PC-3 (cell line): ENCODE measurements around the gene SLC27A4.

ENCODE experiments used
- EZH2 ChIP-seq: fragments of 300-600 bp; sonication (generic); IDR thresholded peaks from one replicate; pipeline ENCODE4 v1.6.1; 2017; ENCODE audit warnings: antibody characterized with exemption, mild to moderate bottlenecking, low read length; ENCODE audit not compliant: unreplicated experiment
- EZH2phosphoT487 ChIP-seq: fragments of 300-600 bp; sonication (generic); IDR thresholded peaks from 2 replicates; pipeline ENCODE4 v1.6.1; 2018; ENCODE audit warnings: mild to moderate bottlenecking, antibody characterized with exemption, low read length, borderline replicate concordance

DNA sequence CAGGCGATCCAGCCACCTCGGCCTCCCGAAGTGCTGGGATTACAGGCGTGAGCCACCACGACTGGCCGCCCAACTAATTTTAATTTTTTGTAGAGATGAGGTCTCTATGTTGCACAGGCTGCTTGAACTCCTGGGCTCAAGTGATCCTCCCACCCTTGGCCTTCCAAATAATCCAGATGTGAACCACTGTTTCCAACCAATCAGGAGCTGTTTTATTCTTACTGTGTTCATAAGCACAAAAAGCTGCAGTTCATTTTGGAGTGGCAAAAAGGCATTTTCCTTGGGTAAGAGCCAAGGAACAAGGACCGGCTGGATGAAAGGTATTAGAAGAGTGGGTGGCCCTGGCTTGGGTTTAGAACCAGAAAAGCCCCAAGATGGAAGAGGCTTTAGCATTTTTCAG lies 5.2 kb upstream of the SLC27A4 start:
- TF ChIP-seq EZH2phosphoT487 = no peak
- TF ChIP-seq EZH2 = no peak
